Liver (tissue), 9 donors: ENCODE results near the gene ARHGAP10. TPM values are rescaled to one million over a fixed set of nuclear protein-coding genes. Genes with fewer than 3 reads are reported as not detected.
A peak's percentile ranks its signal among the peaks of the same experiment; 100 is the strongest.

Experiments
- DNase-seq: peaks from one replicate; pipeline ENCODE4 v3.0.0-alpha.2; 2017; ENCODE audit warnings: low spot score
- H3K27ac ChIP-seq, 2 donors: one replicate each; pipeline ENCODE4 v1.7.0; 2013; ENCODE audit warnings: inconsistent platforms in 2 of 2, low read length in 2 of 2, control low read depth in 1 of 2, low read depth in 1 of 2, mild to moderate bottlenecking in 1 of 2
- H3K27me3 ChIP-seq, 4 donors: one replicate each; pipeline versions ENCODE4 v1.6.1 to v1.7.0; 2013; ENCODE audit warnings: low read length in 3 of 4, inconsistent platforms in 1 of 4, mild to moderate bottlenecking in 1 of 4, moderate library complexity in 1 of 4; ENCODE audit not compliant: control insufficient read depth in 4 of 4, insufficient read depth in 4 of 4
- H3K36me3 ChIP-seq, 4 donors: one replicate each; pipeline versions ENCODE4 v1.6.1 to v1.7.0; 2013; ENCODE audit warnings: low read length in 3 of 4, mild to moderate bottlenecking in 3 of 4, low read depth in 1 of 4, moderate library complexity in 1 of 4; ENCODE audit not compliant: control insufficient read depth in 4 of 4, insufficient read depth in 3 of 4
- H3K4me1 ChIP-seq, 4 donors: one replicate each; pipeline versions ENCODE4 v1.6.1 to v1.7.0; 2013; ENCODE audit warnings: low read length in 3 of 4, mild to moderate bottlenecking in 3 of 4, moderate library complexity in 1 of 4; ENCODE audit not compliant: control insufficient read depth in 4 of 4, insufficient read depth in 4 of 4
- H3K4me3 ChIP-seq, 3 donors: one replicate each; pipeline versions ENCODE4 v1.6.1 to v1.7.0; 2013; ENCODE audit warnings: low read length in 3 of 3, control low read depth in 1 of 3, low read depth in 1 of 3, mild to moderate bottlenecking in 1 of 3
- H3K9ac ChIP-seq, 2 donors: one replicate each; pipeline ENCODE4 v1.7.0; 2013; ENCODE audit warnings: low read length in 2 of 2, mild to moderate bottlenecking in 2 of 2, moderate library complexity in 2 of 2, control low read depth in 1 of 2, low read depth in 1 of 2
- H3K9me3 ChIP-seq, 4 donors: one replicate each; pipeline versions ENCODE4 v1.6.1 to v1.7.0; 2013; ENCODE audit warnings: low read length in 3 of 4; ENCODE audit not compliant: control insufficient read depth in 4 of 4
- ATF3 ChIP-seq: IDR thresholded peaks from 2 replicates; pipeline ENCODE4 v1.6.1; 2016; ENCODE audit warnings: antibody characterized with exemption
- CTCF ChIP-seq: fragments of 150-350 bp; IDR thresholded peaks from 2 replicates; pipeline ENCODE4 v1.5.1; 2017; ENCODE audit warnings: improper control_type of control experiment, low read depth, low read length; ENCODE audit not compliant: missing input control
- EGR1 ChIP-seq, 2 donors: IDR thresholded peaks; 2 replicates each; pipeline ENCODE4 v1.6.1; 2016 to 2018; ENCODE audit warnings: antibody characterized with exemption in 2 of 2, low read depth in 2 of 2
- FOXA1 ChIP-seq: IDR thresholded peaks from 2 replicates; pipeline ENCODE4 v1.6.1; 2016; ENCODE audit warnings: antibody characterized with exemption
- FOXA2 ChIP-seq: IDR thresholded peaks from 2 replicates; pipeline ENCODE4 v1.6.1; 2016; ENCODE audit warnings: antibody characterized with exemption
- GABPA ChIP-seq, 2 donors: IDR thresholded peaks in 1 of 2; conservative IDR thresholded peaks in 1 of 2; 2 replicates each; pipeline ENCODE4 v1.6.1; 2016; ENCODE audit warnings: antibody characterized with exemption in 2 of 2, mild to moderate bottlenecking in 1 of 2, moderate library complexity in 1 of 2
- HNF4A ChIP-seq, 2 donors: conservative IDR thresholded peaks; 2 replicates each; pipeline ENCODE4 v1.6.1; 2016; ENCODE audit warnings: antibody characterized with exemption in 2 of 2, mild to moderate bottlenecking in 2 of 2
- HNF4G ChIP-seq: IDR thresholded peaks from 2 replicates; pipeline ENCODE4 v1.6.1; 2016; ENCODE audit warnings: antibody characterized with exemption
- JUND ChIP-seq, 2 donors: IDR thresholded peaks; 2 replicates each; pipeline ENCODE4 v1.6.1; 2016; ENCODE audit warnings: antibody characterized with exemption in 2 of 2
- MAX ChIP-seq: IDR thresholded peaks from 2 replicates; pipeline ENCODE4 v1.6.1; 2016; ENCODE audit warnings: antibody characterized with exemption
- NR2F2 ChIP-seq: IDR thresholded peaks from 2 replicates; pipeline ENCODE4 v1.6.1; 2016; ENCODE audit warnings: antibody characterized with exemption
- RAD21 ChIP-seq, 2 donors: IDR thresholded peaks; 2 replicates each; pipeline ENCODE4 v1.6.1; 2016; ENCODE audit warnings: antibody characterized with exemption in 2 of 2, mild to moderate bottlenecking in 2 of 2
- REST ChIP-seq: IDR thresholded peaks from 2 replicates; pipeline ENCODE4 v1.6.1; 2016; ENCODE audit warnings: antibody characterized with exemption, mild to moderate bottlenecking
- RXRA ChIP-seq, 2 donors: IDR thresholded peaks; 2 replicates each; pipeline ENCODE4 v1.6.1; 2017 to 2018; ENCODE audit warnings: antibody characterized with exemption in 2 of 2, mild to moderate bottlenecking in 1 of 2
- SP1 ChIP-seq: IDR thresholded peaks from 2 replicates; pipeline ENCODE4 v1.6.1; 2018; ENCODE audit warnings: antibody characterized with exemption, mild to moderate bottlenecking
- TAF1 ChIP-seq: conservative IDR thresholded peaks from 2 replicates; pipeline ENCODE4 v1.6.1; 2016; ENCODE audit warnings: antibody characterized with exemption, mild to moderate bottlenecking
- YY1 ChIP-seq: IDR thresholded peaks from 2 replicates; pipeline ENCODE4 v1.6.1; 2016; ENCODE audit warnings: antibody characterized with exemption, mild to moderate bottlenecking
- ZBTB33 ChIP-seq: IDR thresholded peaks from 2 replicates; pipeline ENCODE4 v1.6.1; 2016; ENCODE audit warnings: antibody characterized with exemption
- WGBS: extraction: QIAGEN DNeasy Blood & Tissue Kit; methylation state at CpG from one replicate; pipeline ENCODE4 v1.1.7; 2013; 5-methylcytosine and 5-hydroxymethylcytosine counted together
- polyA plus RNA-seq, 2 donors: library from polyadenylated mRNA; stranded (reverse) in 1 of 2; unstranded in 1 of 2; fragments of 200-250 nt in 1 of 2; fragments of >200 nt in 1 of 2; fragmentation: Nextera tagmentation in 1 of 2; extraction: Ambion mirVana in 1 of 2; gene quantifications; one replicate each; pipeline versions ENCODE4 v1.2.1 to v1.2.3, GENCODE V29; 2013 to 2015
- total RNA-seq, 2 donors: library from RNA; depleted of rRNA; stranded (reverse); fragments of >200 nt; gene quantifications; one replicate each; pipeline ENCODE4 v1.2.3, GENCODE V29; 2014
- donor health status: healthy.
- donor health status: healthy.
- donor health status: healthy.
- donor health status: healthy.
- donor health status: healthy.

ARHGAP10 gene
- total RNA-seq (10 to 100 TPM in 1 of 2 donors, 1 to 10 TPM in 1; 1.5 to 13.0 TPM), polyA plus RNA-seq (1 to 10 TPM; 3.7 to 4.9 TPM)

- Histone ChIP-seq H3K9ac (peak within 1 kb of the TSS; percentile 7 to 64), H3K27ac (peak within 1 kb of the TSS; percentile 51 to 80), H3K4me1 (peaks cover 2 to 27% (median 15%) of the 10 kb centered on the region in 4 donors), H3K4me3 (peak within 1 kb of the TSS; percentile 43 to 80 (median 66)), H3K27me3 (peaks cover 0 to 13% (median 0%) of the 10 kb centered on the region in 4 donors), H3K36me3 (no peaks in the 10 kb centered on the region), H3K9me3 (no peaks in the 10 kb centered on the region)
- TF ChIP-seq ATF3 (no peak), CTCF (no peak), NR2F2 (no peak), TAF1 (no peak), SP1 (no peak), FOXA2 (no peak), RAD21 (IDR thresholded peaks at IDR 0.05) (no peak), GABPA (IDR thresholded peaks at IDR 0.05 in 1 of 2, conservative IDR thresholded peaks at IDR 0.05 in 1 of 2) (no peak), YY1 (no peak), HNF4G (no peak), EGR1 (IDR thresholded peaks at IDR 0.05; ENCODE audit: low read depth in 2 of 2) (no peak), FOXA1 (no peak), REST (no peak), MAX (no peak), JUND (IDR thresholded peaks at IDR 0.05) (no peak), ZBTB33 (no peak), HNF4A (conservative IDR thresholded peaks at IDR 0.05) (no peak), RXRA (IDR thresholded peaks at IDR 0.05) (no peak)
- no peak for DNase-seq
- 2% methylated on average over 106 of the region's 106 CpGs for WGBS
Measured at GRCh38 chr4:147731580-147732517, at the start of gene ARHGAP10. Gene ARHGAP10, plus strand, starts transcription at chr4:147732088. Its CDS starts 214 bp downstream, at chr4:147732302.
